HepG2 (cell line): ENCODE measurements around the gene RBBP8NL. TPM values are rescaled to one million over a fixed set of nuclear protein-coding genes. Genes with fewer than 3 reads are reported as not detected.
A peak's percentile ranks its signal among the peaks of the same experiment; 100 is the strongest.

ENCODE experiments used
- CENPT ChIP-seq: sonication (generic); formaldehyde crosslinking; IDR thresholded peaks from 2 replicates; pipeline ENCODE4 v1.8.0; 2022; ENCODE audit warnings: low read depth, mild to moderate bottlenecking, moderate library complexity, missing genetic modification reagents
- CHCHD3 ChIP-seq: sonication (generic); formaldehyde crosslinking; IDR thresholded peaks from 2 replicates; pipeline ENCODE4 v1.8.0; 2022; ENCODE audit warnings: mild to moderate bottlenecking, missing genetic modification reagents, moderate library complexity
- HMGXB4 ChIP-seq, 2 experiments: sonication (generic) in 1 of 2; formaldehyde crosslinking in 1 of 2; IDR thresholded peaks; 2 replicates each; pipeline versions ENCODE4 v1.4.0 to v1.6.1; 2018 to 2020; ENCODE audit warnings: missing genetic modification reagents in 2 of 2, borderline replicate concordance in 1 of 2, low read depth in 1 of 2, mild to moderate bottlenecking in 1 of 2, missing biosample characterization in 1 of 2
- MTA1 ChIP-seq: sonication (generic); formaldehyde crosslinking; IDR thresholded peaks from 2 replicates; pipeline ENCODE4 v1.4.0; 2020; ENCODE audit warnings: missing genetic modification reagents, mild to moderate bottlenecking, borderline replicate concordance
- MXD4 ChIP-seq: IDR thresholded peaks from 2 replicates; pipeline ENCODE4 v1.6.1; 2016; ENCODE audit warnings: mild to moderate bottlenecking, missing biosample characterization, missing genetic modification reagents
- ZGPAT ChIP-seq: IDR thresholded peaks from 2 replicates; pipeline ENCODE4 v1.6.1; 2016; ENCODE audit warnings: mild to moderate bottlenecking
- ZNF10 ChIP-seq: sonication (generic); formaldehyde crosslinking; IDR thresholded peaks from 2 replicates; pipeline ENCODE4 v1.4.0; 2020; ENCODE audit warnings: mild to moderate bottlenecking, low read depth, missing genetic modification reagents, borderline replicate concordance
- ZNF160 ChIP-seq: sonication (generic); formaldehyde crosslinking; IDR thresholded peaks from 2 replicates; pipeline ENCODE4 v1.8.0; 2022; ENCODE audit warnings: mild to moderate bottlenecking, inconsistent platforms, missing genetic modification reagents
- ZNF251 ChIP-seq: sonication (generic); formaldehyde crosslinking; IDR thresholded peaks from 2 replicates; pipeline ENCODE4 v1.9.0; 2021; ENCODE audit warnings: mild to moderate bottlenecking, missing genetic modification reagents
- ZNF292 ChIP-seq: sonication (generic); formaldehyde crosslinking; IDR thresholded peaks from 2 replicates; pipeline ENCODE4 v1.8.1; 2022; ENCODE audit warnings: mild to moderate bottlenecking, low read depth, missing genetic modification reagents, borderline replicate concordance
- ZNF329 ChIP-seq: sonication (generic); formaldehyde crosslinking; IDR thresholded peaks from 2 replicates; pipeline ENCODE4 v1.9.0; 2021; ENCODE audit warnings: low read depth, mild to moderate bottlenecking, missing genetic modification reagents
- ZNF652 ChIP-seq: IDR thresholded peaks from 2 replicates; pipeline ENCODE4 v1.6.1; 2016; ENCODE audit warnings: low read depth, borderline replicate concordance
- ZNF780A ChIP-seq: sonication (generic); formaldehyde crosslinking; IDR thresholded peaks from 2 replicates; pipeline ENCODE4 v1.8.0; 2022; ENCODE audit warnings: mild to moderate bottlenecking, missing genetic modification reagents, moderate library complexity
- polyA plus RNA-seq, 8 experiments: library from polyadenylated mRNA; depleted of rRNA in 3 of 8; stranded (reverse) in 7 of 8; unstranded in 1 of 8; fragments of >200 nt; fragmentation: Illumina TruSeq in 4 of 8; extraction: Trizol in 4 of 8; gene quantifications; 2 replicates each; pipeline versions ENCODE4 v1.2.1 to v1.2.3, GENCODE V29; 2011 to 2016; ENCODE audit warnings: low read depth in 4 of 8, missing spikeins in 1 of 8, mixed read lengths in 1 of 8; ENCODE audit not compliant: insufficient read depth in 1 of 8
- total RNA-seq, 5 experiments: library from RNA; depleted of rRNA; stranded (reverse); fragments of >200 nt; fragmentation: Illumina TruSeq; extraction: Trizol; gene quantifications; 2 replicates each; pipeline ENCODE4 v1.2.3, GENCODE V29; 2016; ENCODE audit warnings: low read depth in 1 of 5
- TF ChIP-seq, protein P1 (sequence below): sonication (generic); formaldehyde crosslinking; IDR thresholded peaks from 2 replicates; pipeline ENCODE4 v1.5.0; 2020; ENCODE audit warnings: mild to moderate bottlenecking, missing genetic modification reagents, borderline replicate concordance
- TF ChIP-seq, protein P2 (sequence below): sonication (generic); formaldehyde crosslinking; IDR thresholded peaks from 2 replicates; pipeline ENCODE4 v1.4.0; 2020; ENCODE audit warnings: missing genetic modification reagents
- TF ChIP-seq, protein P3 (sequence below): sonication (generic); formaldehyde crosslinking; IDR thresholded peaks from 2 replicates; pipeline ENCODE4 v1.8.1; 2022; ENCODE audit warnings: mild to moderate bottlenecking, missing genetic modification reagents

The RBBP8NL gene
- total and polyA plus RNA-seq, 2 of the 13 experiments (the other 11 are each of a cell fraction or from before 2014, with no cell fraction given), result 0.69 to 0.86 TPM

DNA sequence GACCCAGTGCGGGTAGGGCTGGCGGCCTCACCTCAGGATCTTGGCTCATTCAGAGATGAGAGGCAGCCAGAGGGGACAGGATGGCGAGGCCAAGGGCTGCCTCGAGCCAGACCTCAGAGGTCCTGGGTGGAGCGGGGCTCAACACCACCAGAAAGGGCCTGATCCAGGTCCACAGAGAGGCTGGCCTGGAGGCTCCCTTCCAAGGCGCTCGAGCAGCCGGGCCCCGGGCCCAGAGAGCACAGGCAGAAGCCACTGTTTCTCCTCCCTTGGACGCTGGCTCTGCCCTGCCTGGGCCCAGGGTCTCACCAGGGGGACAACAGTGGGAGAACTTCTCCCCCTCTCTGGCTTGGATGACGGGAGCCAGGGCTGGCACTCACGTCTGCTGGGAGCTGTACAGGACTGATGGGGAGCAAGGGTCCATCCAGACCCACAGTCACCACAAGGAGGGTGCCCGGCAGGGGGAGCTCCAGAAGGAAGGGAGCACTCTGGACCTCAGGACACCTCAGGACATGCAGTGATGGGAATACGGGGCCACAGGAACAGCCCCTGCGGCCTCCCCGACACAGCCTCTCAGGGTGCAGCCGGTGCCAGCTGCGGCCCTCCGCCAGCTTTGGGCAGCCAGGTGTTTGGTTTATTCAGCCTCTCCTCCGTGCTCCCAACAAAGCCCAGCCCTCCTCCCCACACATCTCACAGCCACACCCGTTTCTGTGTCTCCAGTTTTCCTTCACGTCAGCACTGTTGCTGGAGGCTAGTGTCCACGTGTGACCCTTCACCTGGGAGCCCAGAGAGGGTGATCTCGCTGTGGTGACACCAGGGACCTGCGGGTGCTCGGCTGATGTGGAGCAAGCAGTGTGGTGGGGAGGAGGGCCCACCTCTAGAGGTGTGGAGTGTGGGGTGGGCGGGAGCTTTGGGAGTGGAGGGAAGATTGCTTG, 31.8 kb downstream of the RBBP8NL start (continued):
- TF ChIP-seq CENPT, result no peak
- TF ChIP-seq, protein P1, sequence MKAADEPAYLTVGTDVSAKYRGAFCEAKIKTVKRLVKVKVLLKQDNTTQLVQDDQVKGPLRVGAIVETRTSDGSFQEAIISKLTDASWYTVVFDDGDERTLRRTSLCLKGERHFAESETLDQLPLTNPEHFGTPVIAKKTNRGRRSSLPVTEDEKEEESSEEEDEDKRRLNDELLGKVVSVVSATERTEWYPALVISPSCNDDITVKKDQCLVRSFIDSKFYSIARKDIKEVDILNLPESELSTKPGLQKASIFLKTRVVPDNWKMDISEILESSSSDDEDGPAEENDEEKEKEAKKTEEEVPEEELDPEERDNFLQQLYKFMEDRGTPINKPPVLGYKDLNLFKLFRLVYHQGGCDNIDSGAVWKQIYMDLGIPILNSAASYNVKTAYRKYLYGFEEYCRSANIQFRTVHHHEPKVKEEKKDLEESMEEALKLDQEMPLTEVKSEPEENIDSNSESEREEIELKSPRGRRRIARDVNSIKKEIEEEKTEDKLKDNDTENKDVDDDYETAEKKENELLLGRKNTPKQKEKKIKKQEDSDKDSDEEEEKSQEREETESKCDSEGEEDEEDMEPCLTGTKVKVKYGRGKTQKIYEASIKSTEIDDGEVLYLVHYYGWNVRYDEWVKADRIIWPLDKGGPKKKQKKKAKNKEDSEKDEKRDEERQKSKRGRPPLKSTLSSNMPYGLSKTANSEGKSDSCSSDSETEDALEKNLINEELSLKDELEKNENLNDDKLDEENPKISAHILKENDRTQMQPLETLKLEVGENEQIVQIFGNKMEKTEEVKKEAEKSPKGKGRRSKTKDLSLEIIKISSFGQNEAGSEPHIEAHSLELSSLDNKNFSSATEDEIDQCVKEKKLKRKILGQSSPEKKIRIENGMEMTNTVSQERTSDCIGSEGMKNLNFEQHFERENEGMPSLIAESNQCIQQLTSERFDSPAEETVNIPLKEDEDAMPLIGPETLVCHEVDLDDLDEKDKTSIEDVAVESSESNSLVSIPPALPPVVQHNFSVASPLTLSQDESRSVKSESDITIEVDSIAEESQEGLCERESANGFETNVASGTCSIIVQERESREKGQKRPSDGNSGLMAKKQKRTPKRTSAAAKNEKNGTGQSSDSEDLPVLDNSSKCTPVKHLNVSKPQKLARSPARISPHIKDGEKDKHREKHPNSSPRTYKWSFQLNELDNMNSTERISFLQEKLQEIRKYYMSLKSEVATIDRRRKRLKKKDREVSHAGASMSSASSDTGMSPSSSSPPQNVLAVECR, result peak; percentile 27; the same call in 1 of the 2 replicates
- TF ChIP-seq, protein P2, sequence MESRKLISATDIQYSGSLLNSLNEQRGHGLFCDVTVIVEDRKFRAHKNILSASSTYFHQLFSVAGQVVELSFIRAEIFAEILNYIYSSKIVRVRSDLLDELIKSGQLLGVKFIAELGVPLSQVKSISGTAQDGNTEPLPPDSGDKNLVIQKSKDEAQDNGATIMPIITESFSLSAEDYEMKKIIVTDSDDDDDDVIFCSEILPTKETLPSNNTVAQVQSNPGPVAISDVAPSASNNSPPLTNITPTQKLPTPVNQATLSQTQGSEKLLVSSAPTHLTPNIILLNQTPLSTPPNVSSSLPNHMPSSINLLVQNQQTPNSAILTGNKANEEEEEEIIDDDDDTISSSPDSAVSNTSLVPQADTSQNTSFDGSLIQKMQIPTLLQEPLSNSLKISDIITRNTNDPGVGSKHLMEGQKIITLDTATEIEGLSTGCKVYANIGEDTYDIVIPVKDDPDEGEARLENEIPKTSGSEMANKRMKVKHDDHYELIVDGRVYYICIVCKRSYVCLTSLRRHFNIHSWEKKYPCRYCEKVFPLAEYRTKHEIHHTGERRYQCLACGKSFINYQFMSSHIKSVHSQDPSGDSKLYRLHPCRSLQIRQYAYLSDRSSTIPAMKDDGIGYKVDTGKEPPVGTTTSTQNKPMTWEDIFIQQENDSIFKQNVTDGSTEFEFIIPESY (CRISPR knock-in tag), result 0 out of 2 replicates have a peak, but pooled peaks have one; percentile 23
- TF ChIP-seq ZNF160 (CRISPR knock-in tag), result no peak
- no peak for TF ChIP-seq ZNF652 (CRISPR knock-in tag)
- TF ChIP-seq, protein P3, sequence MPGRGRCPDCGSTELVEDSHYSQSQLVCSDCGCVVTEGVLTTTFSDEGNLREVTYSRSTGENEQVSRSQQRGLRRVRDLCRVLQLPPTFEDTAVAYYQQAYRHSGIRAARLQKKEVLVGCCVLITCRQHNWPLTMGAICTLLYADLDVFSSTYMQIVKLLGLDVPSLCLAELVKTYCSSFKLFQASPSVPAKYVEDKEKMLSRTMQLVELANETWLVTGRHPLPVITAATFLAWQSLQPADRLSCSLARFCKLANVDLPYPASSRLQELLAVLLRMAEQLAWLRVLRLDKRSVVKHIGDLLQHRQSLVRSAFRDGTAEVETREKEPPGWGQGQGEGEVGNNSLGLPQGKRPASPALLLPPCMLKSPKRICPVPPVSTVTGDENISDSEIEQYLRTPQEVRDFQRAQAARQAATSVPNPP (CRISPR knock-in tag), result no peak
- TF ChIP-seq HMGXB4 (CRISPR knock-in tag; IDR thresholded peaks at IDR 0.05; ENCODE audit: borderline replicate concordance in 1 of 2, low read depth in 1 of 2), result 0 out of 4 replicates have a peak, but pooled peaks of 1 of the 2 experiments have one; percentile 34
- TF ChIP-seq ZNF329 (CRISPR knock-in tag), result no peak
- no peak for TF ChIP-seq ZNF780A (CRISPR knock-in tag)
- TF ChIP-seq ZNF292 (CRISPR knock-in tag), result no peak
- TF ChIP-seq MXD4, result no peak
- TF ChIP-seq ZGPAT (CRISPR knock-in tag), result no peak
- TF ChIP-seq CHCHD3 (CRISPR knock-in tag), result no peak
- TF ChIP-seq ZNF10, result no peak
- no peak for TF ChIP-seq ZNF251 (CRISPR knock-in tag)
- TF ChIP-seq MTA1 (CRISPR knock-in tag), result peak; percentile 17; the same call in 1 of the 2 replicates
